NCI-H1092 (cell line): ENCODE data around the gene BTBD16.

ENCODE experiments used
- DNase-seq: peaks from one replicate; lab custom pipeline; 2025; lab: John Stamatoyannopoulos, UW

The BTBD16 gene

DNA sequence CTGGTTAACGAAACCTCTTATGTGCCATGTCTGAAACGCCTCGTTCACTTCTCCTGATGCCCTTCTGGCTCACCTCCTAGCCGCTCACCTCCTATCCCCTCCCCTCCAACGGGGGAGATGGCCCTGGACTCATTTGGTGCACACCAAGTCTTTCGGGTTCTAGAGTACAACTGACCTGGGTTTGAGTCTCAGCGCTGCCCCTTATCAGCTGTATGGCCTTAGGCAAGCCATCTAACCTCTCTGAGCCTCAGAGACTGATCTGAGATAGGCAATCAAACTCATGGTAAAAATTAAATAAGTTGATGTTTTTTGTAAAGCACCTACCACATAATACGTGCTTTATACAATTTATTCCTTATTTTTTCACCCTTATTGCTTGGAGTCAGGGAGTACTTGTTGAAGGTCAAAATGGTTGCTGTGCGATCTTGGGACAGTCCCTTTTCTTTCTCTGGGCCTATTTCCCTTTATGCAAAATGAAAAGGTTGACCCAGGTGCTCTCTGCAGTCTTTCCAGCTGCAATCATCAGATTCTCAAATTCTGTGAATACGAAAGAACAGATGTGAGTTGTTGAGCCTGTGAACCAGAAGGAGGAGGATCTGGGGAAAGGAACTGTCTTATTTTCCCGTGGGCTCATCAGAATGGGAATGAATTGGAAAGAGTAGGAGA, 72.2 kb downstream of the BTBD16 start:
- no peak for DNase-seq

GRCh38 chr10:122343936-122344335, 72.8 kb downstream of the BTBD16 start:
- no peak for DNase-seq

GRCh38 chr10:122344741-122345258, 73.7 kb downstream of the BTBD16 start:
- no peak for DNase-seq

DNA sequence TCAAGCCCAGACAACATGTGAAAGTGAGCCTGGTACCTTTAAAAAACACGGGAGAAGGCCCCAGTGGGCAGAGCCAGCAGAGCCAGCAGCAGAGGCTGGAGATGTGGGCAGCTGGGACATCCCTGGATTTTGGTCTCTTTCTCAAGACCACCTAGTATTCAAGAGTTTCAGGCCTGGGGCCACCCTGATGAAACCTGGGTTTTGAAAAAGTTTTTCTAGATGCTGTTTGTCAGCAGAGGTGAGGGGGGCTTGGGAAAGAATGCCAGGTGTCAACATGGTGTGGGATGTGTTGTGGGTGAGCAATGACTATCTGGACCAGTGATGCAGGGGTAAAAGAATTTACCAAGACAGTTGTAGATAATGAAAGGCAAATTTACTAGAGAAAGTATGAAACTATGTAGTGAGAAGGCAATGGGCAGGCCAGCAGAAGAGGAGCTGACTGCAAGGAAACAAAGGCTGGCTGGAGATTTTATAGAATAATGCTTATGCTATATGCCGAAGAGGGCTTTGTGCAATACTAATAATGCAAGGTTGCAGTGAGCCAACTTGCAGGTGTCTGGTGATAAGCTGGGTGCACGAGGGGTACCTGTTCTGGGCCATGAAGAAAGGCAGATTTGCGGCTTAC, 75.3 kb downstream of the BTBD16 start:
- DNase-seq, result no peak

DNA sequence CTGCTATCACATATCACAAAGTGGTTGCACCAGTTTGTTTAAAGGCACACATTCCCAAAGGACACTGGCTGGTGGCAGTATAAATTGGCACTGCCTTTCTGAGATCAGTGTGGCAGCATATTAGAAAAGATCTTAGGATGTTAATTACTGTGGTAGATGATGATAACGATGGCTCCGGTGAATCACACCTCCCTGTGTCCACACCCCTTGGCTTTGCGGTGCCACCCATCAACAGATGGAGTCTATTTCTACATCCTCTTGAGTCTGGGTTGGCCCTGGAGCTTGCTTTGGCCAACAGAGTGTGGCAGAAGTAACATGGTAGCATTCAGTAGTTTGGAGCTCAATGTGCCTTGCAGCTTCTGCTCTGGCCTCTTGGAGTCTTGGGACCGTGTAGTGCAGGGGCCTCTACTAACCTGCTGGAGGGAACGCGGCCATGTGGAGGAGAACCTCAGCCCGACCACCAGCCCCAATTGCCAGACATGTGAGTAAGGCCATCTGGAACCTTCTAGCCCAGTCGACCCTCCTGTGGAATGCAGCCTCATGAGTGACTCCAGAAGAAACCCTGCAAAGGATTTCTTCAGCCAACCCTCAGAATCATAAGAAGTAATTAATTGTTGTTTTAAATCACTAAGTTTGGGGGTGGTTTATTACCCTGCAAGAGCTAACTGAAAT, 76.2 kb downstream of the BTBD16 start:
- DNase-seq, result no peak

DNA sequence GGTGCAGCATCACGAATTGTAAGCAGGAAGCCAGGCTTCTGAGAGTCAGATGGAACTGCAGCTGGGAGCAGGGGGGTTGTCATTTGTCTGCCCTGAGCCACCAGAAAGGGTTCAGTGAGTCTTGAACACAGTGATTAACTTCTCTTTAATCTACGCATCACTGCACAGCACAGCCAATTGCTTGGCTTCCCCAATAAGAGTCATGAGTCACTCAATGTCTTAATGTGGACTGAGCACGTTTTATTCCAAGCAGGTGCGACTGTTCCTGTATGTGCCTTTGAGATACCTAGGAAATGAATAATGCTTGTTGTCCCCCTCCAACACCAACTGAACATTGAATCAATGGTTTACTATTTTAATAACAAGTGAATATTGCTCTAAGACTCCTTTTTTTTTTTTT, 77.4 kb downstream of the BTBD16 start:
- DNase-seq, result no peak

DNA sequence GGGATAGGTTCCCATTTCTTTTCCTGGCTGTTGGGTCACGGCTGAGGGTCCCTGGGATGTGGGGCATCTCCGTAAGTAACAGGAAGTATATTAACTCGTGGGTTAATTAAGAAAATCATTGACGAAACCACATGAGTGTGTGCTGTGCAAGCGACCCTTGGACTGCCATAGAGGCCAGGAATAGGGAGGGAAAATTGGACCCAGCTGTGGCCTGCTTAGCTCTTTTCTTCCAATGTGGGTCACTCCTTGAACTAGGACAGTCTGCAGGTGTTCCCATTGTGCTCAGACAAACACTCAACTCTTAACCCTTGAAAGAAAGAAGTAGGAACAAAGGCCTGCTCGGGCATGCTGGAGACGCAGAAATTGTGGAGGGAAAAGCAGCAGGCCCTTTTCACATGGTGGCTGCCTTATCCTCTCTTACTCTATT, 77.9 kb downstream of the BTBD16 start:
- DNase-seq, result no peak

GRCh38 chr10:122349758-122350369, 78.8 kb downstream of the BTBD16 start:
- DNase-seq, result no peak

GRCh38 chr10:122350893-122351292, 79.8 kb downstream of the BTBD16 start:
- DNase-seq, result no peak

DNA sequence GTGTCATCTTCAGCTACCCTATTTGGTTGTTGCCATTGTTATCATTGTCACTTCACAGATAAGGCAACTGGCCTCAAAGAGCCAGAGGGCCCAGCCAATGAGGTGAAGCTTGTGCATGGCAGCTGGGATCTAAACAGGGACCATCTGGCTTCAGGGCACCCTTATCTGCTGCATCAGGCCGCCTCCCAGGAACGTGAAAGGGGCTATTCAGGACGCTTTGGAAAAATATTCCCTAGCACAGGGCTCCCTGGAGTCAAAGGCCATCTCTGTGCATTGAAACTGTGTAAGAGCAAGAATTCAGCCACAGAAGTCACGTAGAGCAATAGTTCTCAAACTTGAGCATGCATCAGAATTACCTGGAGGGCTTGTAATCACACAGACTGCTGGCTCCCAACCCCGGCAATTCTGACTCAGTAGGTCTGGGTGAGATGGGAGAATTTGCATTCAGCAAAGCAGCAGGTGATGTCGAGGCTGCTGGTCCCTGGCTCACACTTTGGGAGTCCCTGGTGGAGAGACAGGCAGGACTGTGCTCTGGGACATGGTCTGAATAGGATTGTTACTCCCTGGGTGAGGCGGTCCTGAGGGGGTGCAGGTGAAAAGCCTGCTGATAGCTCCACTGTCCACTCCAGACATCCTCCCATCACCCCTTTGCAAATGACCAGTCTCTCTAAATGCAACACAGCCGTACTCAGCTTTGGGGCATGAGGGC, 81.9 kb downstream of the BTBD16 start:
- DNase-seq, result no peak

DNA sequence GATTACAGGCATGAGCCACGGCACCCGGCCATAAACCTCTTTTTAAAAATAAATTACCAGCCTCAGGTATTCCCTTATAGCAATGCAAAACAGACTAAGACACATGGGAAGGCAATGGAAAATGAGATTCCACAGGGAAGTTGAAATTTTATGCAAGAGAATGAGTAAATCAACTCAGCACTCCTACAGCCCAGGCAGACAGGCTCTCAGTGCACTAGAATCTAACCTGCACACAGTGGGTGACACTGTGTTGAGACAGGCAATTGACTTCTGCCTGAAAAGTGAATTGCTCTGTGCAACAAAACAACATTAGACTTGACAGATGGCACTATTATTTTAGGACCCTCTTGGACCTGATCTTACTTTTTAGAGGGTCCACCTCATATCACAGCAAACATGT, 83.3 kb downstream of the BTBD16 start:
- no peak for DNase-seq

GRCh38 chr10:122357685-122358084, 86.6 kb downstream of the BTBD16 start:
- DNase-seq, result no peak

DNA sequence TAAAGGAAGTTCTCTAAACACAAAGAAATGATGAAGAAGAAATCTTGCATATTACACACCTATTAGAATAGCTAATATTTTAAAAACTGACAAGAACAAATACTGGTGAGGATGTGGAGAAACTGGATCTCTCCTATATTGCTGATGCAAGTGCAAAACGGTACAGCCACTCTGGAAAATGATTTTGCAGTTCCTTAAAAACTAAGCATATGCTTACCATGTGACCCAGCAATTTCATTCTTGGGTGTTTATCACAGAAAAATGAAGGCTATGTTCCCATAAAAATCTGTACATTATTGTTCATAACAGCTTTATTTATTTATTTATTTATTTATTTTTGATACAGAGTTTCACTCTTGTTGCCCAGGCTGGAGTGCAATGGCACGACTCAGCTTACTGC, 88.5 kb downstream of the BTBD16 start:
- DNase-seq, result no peak

DNA sequence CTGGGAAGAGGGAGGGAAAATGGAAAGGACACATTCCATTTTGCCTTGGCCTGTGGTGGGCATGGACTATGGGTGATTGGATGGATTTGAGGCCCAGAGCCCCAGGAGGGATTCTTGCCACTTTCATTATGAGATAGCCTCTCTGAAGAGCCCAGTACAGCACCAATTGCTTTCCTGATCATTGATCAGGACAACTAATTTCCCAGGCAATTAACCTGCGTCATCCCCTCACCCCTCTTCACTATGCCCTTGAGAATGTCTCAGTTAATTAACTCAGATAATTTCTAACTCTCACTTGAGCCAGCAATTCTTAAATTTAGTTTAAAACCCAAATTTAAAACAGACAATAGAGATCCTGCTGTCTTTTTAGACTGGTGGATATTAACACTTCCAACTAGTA, 90.0 kb downstream of the BTBD16 start:
- no peak for DNase-seq

DNA sequence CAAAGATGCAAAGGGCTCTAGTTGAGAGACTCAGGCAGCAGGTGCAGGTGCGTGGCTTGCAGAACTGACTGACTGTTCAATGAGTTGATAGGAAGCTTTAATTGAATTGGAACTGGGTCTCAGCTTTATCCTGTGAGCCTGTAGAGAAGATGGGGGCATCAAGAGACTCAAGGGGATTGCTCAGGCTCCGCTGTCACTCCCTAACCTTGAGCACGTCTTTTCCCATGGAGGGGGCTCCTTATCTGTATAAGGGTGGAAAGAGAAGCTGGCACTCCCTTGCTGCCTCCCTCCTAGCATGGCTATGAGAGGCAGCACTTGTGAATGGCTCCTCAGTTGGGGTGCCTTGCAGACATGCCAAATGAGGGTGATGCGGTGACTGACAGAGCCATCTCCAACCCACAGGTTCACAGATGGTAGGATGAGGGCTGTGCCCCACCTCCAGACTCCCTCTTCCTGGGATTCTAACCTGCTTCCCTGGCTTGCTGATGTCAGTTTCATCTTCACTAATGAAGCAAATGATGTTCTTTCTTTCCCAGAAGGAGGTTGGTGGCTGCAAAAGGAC, 91.0 kb downstream of the BTBD16 start:
- DNase-seq, result no peak

DNA sequence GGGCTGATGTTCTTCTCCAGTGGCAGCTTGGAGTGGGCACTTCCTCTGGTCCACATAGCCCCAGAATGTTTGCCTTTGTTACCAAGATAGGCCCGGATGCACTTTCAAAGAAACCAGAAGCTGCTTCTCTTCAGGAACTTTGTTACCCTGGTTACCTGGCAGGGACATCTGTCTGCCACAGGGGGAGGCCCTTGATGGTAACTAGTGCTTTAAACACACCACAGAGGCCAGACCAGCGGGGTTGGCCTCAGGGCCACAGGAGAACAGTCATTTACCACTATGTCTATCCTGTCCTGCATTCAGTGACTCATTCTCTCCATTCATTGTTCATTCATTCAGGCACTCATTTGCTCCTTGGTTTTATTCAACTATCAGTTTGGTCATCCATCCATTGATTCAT, 91.5 kb downstream of the BTBD16 start:
- DNase-seq, result no peak

- no peak for DNase-seq
Observed at GRCh38 chr10:122363311-122363710, 92.2 kb downstream of the BTBD16 start.

- DNase-seq, result no peak
Observed at GRCh38 chr10:122363722-122364463, 92.8 kb downstream of the BTBD16 start.

GRCh38 chr10:122368502-122369254, 97.6 kb downstream of the BTBD16 start:
- DNase-seq, result no peak

- DNase-seq, result no peak
Observed at GRCh38 chr10:122373108-122373507, 102.0 kb downstream of the BTBD16 start.
